ENCODE results near the gene DRC1. TPM values are rescaled to one million over a fixed set of nuclear protein-coding genes. Genes with fewer than 3 reads are reported as not detected.

The DRC1 gene
- total RNA-seq, 1 experiment from 2014 or later = not detected

DNA sequence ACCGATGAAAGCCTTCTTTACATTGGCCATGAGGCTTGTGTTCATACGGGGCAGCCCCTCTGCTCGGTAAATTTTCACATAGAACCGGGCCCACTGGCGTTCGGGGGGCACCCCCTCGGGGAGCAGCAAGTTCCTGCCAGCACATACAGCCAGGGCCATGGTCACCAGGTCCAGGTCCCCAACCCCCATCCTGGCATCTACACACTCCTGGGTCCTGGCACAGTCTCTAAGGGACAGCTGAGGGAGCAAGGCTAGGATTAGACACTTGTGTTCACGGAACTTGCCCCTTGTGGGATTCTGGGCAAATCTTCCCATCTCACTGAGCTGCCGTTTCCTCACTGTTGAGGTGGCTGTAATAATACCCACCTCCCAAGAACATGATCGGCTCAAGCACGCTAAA is 81.8 kb downstream of the DRC1 start:
- ChIA-PET RAD21 (ENCODE audit: low non-redundant PET in 1 of 2, low total read pairs in 2 of 2, uncharacterized antibody in 2 of 2, unreplicated experiment in 2 of 2) (no interaction called here), POLR2A (no interaction called here), CTCF (no interaction called here)
- Histone ChIP-seq H3K27me3 (ENCODE audit: insufficient read depth, low read length) (0 out of 2 replicates have a peak, but pooled peaks cover 4% of the 10 kb centered on the region), H3K9me3 (ENCODE audit: control insufficient read depth in 1 of 2, insufficient read depth in 1 of 2, low read depth in 1 of 2, low read length in 2 of 2) (no peaks in the 10 kb centered on the region), H3K9me2 (ENCODE audit: insufficient read depth) (no peaks in the 10 kb centered on the region), H3K79me2 (ENCODE audit: insufficient read depth, low read length) (no peaks in the 10 kb centered on the region), H2AFZ (ENCODE audit: low read depth, low read length, poor library complexity, severe bottlenecking) (no peak overlapping the region), H3K4me2 (ENCODE audit: low read length) (no peak overlapping the region), H3K4me3 (replicated peaks in 1 of 2; ENCODE audit: low read depth in 1 of 2, low read length in 2 of 2) (no peak overlapping the region), H3K36me3 (ENCODE audit: control insufficient read depth in 1 of 2, insufficient read depth in 2 of 2, low read length in 2 of 2) (no peaks in the 10 kb centered on the region), H3K27ac (ENCODE audit: low read depth, low read length) (no peak overlapping the region), H3K9ac (ENCODE audit: low read length) (no peak overlapping the region), H4K20me1 (ENCODE audit: insufficient read depth) (no peaks in the 10 kb centered on the region), H3K4me1 (ENCODE audit: control insufficient read depth in 1 of 2, insufficient read depth in 2 of 2, low read length in 2 of 2) (no peaks in the 10 kb centered on the region)
- intact Hi-C loops (cut with micrococcal nuclease) = no loop called here
- no TSS peak for BruUV-seq (replicated peaks)
- ATAC-seq (no peak), DNase-seq (ENCODE audit: low read depth, low spot score) (no peak)
- TF ChIP-seq YY1 (IDR thresholded peaks at IDR 0.05; ENCODE audit: extremely low read depth, insufficient replicate concordance, low read depth, low read length) = no peak
- no peak for TF ChIP-seq RAD21 (IDR thresholded peaks at IDR 0.05; ENCODE audit: low read depth)

DNA sequence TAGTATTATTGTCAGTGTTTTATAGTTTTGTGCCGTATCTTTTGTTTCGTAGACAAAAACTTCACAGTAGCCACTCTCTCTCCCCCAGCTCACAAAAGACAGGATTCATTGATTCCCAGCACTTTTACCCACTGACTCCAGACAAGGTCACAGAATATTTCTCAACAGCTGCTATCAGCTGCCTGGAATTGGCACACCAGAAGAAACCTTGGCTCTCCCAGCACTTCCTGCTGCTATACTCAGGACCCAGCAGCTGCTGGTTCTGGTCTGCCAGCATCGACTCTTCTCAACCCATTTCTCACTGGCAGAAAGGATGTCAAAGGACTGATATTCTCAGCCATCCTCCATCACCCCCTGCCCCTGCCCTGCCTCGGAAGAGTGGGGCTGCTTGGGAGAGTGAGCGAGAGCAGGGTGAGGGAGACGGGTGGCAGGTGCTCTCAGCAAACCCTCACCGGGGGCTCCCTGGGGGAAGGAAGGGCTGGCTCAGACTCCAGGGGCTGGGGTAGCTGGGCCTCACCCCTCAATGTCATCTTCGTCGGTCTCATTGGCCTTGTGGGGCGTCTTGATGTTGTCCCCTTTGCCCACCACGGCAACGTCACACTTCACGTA is 82.3 kb downstream of the DRC1 start:
- intact Hi-C loops (cut with micrococcal nuclease) = no loop called here
- no peaks in the 10 kb centered on the region for H3K9me2 ChIP-seq (ENCODE audit: insufficient read depth)
- H2AFZ ChIP-seq (ENCODE audit: low read depth, low read length, poor library complexity, severe bottlenecking) = no peak overlapping the region
- no peak overlapping the region for H3K27ac ChIP-seq (ENCODE audit: low read depth, low read length)
- no TSS peak for BruUV-seq (replicated peaks)
- ChIA-PET CTCF (no interaction called here), RAD21 (ENCODE audit: low non-redundant PET in 1 of 2, low total read pairs in 2 of 2, uncharacterized antibody in 2 of 2, unreplicated experiment in 2 of 2) (no interaction called here), POLR2A (no interaction called here)
- ATAC-seq (no peak), DNase-seq (ENCODE audit: low read depth, low spot score) (no peak)
- no peaks in the 10 kb centered on the region for H3K4me1 ChIP-seq (ENCODE audit: control insufficient read depth in 1 of 2, insufficient read depth in 2 of 2, low read length in 2 of 2)
- no peak overlapping the region for H3K9ac ChIP-seq (ENCODE audit: low read length)
- H3K36me3 ChIP-seq (ENCODE audit: control insufficient read depth in 1 of 2, insufficient read depth in 2 of 2, low read length in 2 of 2) = no peaks in the 10 kb centered on the region
- no peak for TF ChIP-seq EZH2phosphoT487 (IDR thresholded peaks at IDR 0.05; ENCODE audit: borderline replicate concordance)
- TF ChIP-seq ZFX (IDR thresholded peaks at IDR 0.05) = no peak
- TF ChIP-seq SP1 (IDR thresholded peaks at IDR 0.05; ENCODE audit: low read depth) = no peak
- TF ChIP-seq, protein P1, sequence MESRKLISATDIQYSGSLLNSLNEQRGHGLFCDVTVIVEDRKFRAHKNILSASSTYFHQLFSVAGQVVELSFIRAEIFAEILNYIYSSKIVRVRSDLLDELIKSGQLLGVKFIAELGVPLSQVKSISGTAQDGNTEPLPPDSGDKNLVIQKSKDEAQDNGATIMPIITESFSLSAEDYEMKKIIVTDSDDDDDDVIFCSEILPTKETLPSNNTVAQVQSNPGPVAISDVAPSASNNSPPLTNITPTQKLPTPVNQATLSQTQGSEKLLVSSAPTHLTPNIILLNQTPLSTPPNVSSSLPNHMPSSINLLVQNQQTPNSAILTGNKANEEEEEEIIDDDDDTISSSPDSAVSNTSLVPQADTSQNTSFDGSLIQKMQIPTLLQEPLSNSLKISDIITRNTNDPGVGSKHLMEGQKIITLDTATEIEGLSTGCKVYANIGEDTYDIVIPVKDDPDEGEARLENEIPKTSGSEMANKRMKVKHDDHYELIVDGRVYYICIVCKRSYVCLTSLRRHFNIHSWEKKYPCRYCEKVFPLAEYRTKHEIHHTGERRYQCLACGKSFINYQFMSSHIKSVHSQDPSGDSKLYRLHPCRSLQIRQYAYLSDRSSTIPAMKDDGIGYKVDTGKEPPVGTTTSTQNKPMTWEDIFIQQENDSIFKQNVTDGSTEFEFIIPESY (IDR thresholded peaks at IDR 0.05; ENCODE audit: extremely low read depth, insufficient replicate concordance, low read length) = no peak
- TF ChIP-seq SIN3A (IDR thresholded peaks at IDR 0.05; ENCODE audit: low read depth) = no peak
- TF ChIP-seq, protein P2, sequence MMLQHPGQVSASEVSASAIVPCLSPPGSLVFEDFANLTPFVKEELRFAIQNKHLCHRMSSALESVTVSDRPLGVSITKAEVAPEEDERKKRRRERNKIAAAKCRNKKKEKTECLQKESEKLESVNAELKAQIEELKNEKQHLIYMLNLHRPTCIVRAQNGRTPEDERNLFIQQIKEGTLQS (IDR thresholded peaks at IDR 0.05) = no peak
- TF ChIP-seq CBX3 (IDR thresholded peaks at IDR 0.05; ENCODE audit: low read depth) = no peak
- H3K4me2 ChIP-seq (ENCODE audit: low read length) = no peak overlapping the region
- 0 out of 2 replicates have a peak, but pooled peaks cover 4% of the 10 kb centered on the region for H3K27me3 ChIP-seq (ENCODE audit: insufficient read depth, low read length)
- H3K4me3 ChIP-seq (replicated peaks in 1 of 2; ENCODE audit: low read depth in 1 of 2, low read length in 2 of 2) = no peak overlapping the region
- H4K20me1 ChIP-seq (ENCODE audit: insufficient read depth) = no peaks in the 10 kb centered on the region
- no peaks in the 10 kb centered on the region for H3K9me3 ChIP-seq (ENCODE audit: control insufficient read depth in 1 of 2, insufficient read depth in 1 of 2, low read depth in 1 of 2, low read length in 2 of 2)
- H3K79me2 ChIP-seq (ENCODE audit: insufficient read depth, low read length) = no peaks in the 10 kb centered on the region
